OCI-LY3 (cell line): ENCODE measurements around the gene PTPRD.

Experiments used
- CTCF ChIP-seq: fragments of 200-600, 300-600 bp; sonication (generic); IDR thresholded peaks from 2 replicates; pipeline ENCODE4 v1.5.1; 2014; ENCODE audit warnings: antibody characterized with exemption, low read length, low read depth
- EZH2phosphoT487 ChIP-seq: fragments of 200-600 bp; shearing (Covaris generic); IDR thresholded peaks from 2 replicates; pipeline ENCODE4 v1.6.1; 2018; ENCODE audit warnings: antibody characterized with exemption, mixed run types, low read depth

- TF ChIP-seq CTCF (no peak), EZH2phosphoT487 (no peak)
These were observed 559.9 kb downstream of the PTPRD start for GRCh38 chr9:10052916-10053315.
